ENCODE data around the gene KLRG1.

The KLRG1 gene

GRCh38 chr12:9043766-9044165 lies 54.4 kb downstream of the KLRG1 start:
- no peak for DNase-seq

GRCh38 chr12:9047105-9047504 lies 57.8 kb downstream of the KLRG1 start:
- no peak for DNase-seq

- no peak for DNase-seq
Observed at GRCh38 chr12:9048930-9049329, 59.6 kb downstream of the KLRG1 start.

GRCh38 chr12:9049520-9050133 lies 60.3 kb downstream of the KLRG1 start:
- DNase-seq: peak; percentile 85

GRCh38 chr12:9050521-9051157 lies 61.3 kb downstream of the KLRG1 start:
- DNase-seq: no peak

GRCh38 chr12:9051158-9051550 lies 61.8 kb downstream of the KLRG1 start:
- DNase-seq: peak; percentile 41

GRCh38 chr12:9052610-9053009 lies 63.3 kb downstream of the KLRG1 start:
- no peak for DNase-seq
